Embryonic facial prominence (tissue), 1 donor: ENCODE results near the gene VAX1.
"Not testable (repeated sequence)": the region's sequence is repeated elsewhere in the genome, so short reads cannot be mapped to it uniquely, and the experiment has no call there.

ENCODE experiments used
- DNase-seq: peaks from one replicate; pipeline ENCODE4 v3.0.0-alpha.2; 2016; ENCODE audit errors: extremely low spot score

VAX1 gene, protein sequence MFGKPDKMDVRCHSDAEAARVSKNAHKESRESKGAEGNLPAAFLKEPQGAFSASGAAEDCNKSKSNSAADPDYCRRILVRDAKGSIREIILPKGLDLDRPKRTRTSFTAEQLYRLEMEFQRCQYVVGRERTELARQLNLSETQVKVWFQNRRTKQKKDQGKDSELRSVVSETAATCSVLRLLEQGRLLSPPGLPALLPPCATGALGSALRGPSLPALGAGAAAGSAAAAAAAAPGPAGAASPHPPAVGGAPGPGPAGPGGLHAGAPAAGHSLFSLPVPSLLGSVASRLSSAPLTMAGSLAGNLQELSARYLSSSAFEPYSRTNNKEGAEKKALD

GRCh38 chr10:117137911-117138642 is at the start of gene VAX1:
TSS of gene VAX1 (minus strand) at chr10:117138270. CDS start at chr10:117138056, 214 bp downstream.
- no peak for DNase-seq

DNA sequence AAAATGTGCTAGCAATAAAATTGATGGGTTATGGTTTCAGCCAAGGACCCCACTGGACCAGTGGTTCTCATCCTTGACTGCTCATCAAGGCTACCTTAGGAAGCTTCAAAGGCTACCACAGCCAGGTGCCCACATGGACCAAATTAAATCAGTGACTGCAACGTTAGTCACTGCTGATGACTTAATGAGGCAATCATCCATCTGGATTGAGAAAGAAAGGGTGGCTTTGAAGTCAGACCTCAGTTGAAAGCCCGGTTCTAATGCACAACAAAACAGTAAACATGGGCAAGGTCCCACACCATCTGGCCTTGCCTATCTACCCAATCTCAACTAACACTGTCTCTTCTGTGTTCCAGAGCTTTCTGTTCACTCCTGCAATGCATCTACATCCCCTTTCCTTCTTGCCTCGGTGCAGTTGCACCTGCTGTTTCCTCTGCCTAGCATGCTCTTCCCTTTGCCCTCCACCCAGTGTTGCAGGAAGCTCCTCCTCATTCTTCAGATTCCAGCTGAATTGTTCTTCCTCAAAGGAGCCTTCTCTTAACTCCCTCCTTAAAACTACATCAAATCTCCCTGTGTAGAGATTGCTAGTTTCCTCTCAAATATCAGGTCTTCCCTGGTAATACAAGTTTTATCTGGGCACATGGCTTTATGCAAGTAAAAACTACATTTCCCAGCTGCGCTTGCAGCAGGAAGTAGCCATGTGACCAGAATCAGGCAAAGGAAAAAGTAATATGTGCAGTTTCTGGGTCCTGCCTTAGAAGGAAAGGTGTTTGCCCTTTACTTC is 49.0 kb upstream of the VAX1 start:
- no peak for DNase-seq

GRCh38 chr10:117185817-117186216 is 47.7 kb upstream of the VAX1 start:
- DNase-seq = not testable (repeated sequence)

- DNase-seq = no peak
Measured at GRCh38 chr10:117184821-117185220, 46.8 kb upstream of the VAX1 start.

- DNase-seq = no peak
Measured at GRCh38 chr10:117184296-117184695, 46.2 kb upstream of the VAX1 start.

DNA sequence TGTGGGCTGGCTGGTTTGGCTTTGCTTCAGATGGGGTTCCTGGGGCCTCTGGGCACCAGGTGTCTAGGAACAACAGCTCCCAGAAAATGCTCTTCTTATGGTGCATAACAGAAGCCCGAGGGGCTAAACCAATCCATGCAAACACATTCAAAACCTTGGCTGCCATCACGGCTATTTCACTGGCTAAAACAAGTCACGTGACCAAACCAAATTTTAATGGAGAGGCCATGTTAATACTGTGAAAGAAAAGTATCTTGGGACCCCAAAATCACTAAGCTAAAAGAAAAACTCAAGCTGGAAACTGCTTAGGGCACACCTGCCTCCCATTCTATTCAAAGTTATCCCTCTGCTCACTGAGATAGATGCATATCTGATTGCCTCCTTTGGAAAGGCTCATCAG is 40.1 kb upstream of the VAX1 start:
- DNase-seq = no peak

DNA sequence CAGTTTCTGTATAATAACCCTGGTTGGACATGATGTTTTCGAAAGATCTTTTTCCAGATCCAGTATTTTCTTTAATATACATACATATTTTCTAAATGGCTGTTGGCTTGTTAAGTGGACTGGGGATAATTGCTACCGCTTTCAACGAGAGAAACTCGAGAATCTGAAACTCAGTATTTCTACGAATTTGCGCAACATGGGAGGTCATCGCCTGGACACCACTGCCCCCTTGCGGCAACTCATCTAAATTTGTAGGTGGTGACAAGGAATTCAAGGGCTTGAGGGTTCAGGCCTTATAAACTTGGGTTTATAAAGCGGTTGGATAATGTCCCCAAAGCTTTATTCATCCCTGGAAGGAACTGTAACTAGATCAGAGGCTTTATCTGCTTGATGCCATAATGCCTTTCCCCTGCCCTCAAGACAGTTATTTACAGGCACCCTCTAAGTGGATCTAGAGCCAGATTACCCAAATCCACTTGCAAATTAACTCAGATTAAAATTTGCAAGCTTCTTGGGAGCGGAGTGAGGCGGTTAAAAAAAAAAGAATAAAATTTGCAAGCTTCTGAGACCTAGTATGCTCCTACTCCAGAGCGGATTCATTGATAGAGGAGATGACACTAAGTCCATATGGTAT is 37.9 kb upstream of the VAX1 start:
- DNase-seq = no peak

DNA sequence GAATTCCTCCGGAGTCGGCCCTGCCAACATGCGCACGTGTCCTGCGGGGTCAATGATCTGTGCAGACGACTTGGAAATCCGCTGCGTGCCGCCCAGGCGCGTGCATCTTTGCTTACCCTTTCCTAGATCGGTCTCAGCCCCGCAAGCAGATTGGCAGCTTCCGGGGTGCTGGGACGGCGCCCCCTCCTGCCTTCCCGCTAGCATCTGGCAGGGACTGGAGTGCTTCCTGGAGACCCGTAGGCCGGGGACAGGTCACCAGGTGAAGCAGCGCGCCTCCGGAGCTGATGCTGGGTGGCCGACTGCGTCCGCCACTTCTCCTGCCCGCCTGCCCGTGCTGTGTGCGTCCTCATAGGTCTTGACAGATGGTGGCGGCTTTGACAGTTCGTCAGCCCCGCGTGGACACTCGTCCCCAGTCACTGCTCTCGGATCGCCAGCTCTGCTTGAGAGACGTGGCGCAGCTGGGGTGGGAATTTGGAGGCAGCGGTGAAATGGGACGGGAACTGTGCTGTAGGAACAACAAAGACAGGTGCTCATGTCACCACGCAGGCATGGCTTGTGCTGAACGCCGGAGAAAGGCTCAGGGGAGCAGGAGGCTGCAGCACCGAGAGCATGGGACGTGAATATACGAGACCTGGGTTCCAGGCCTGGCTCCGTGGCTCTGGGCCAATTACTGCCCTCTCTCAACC is 37.3 kb upstream of the VAX1 start:
- DNase-seq = no peak

GRCh38 chr10:117174439-117175214 is 36.6 kb upstream of the VAX1 start:
- DNase-seq = peak; percentile 59

- no peak for DNase-seq
Measured at GRCh38 chr10:117170244-117170643, 32.2 kb upstream of the VAX1 start.

GRCh38 chr10:117169480-117169879 is 31.4 kb upstream of the VAX1 start:
- no peak for DNase-seq

DNA sequence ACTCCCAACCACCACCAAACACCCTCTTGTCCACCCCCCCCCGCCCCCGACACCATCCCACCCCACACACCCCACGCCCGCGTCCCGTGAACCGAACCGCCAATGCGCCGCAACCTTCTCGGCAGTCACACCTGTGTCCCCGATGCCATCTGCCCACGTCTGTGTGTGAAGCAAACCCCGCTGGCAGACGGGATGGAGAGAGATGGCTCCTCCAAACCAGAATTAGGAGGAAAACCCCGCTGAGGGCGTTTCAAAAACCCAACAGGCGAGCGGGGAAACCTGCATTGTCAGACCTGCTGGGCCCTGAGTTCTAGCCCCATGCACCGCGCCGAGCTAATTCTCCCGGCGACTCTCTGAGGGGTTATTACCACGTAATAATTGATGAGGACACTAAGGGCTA is 30.7 kb upstream of the VAX1 start:
- DNase-seq = no peak

DNA sequence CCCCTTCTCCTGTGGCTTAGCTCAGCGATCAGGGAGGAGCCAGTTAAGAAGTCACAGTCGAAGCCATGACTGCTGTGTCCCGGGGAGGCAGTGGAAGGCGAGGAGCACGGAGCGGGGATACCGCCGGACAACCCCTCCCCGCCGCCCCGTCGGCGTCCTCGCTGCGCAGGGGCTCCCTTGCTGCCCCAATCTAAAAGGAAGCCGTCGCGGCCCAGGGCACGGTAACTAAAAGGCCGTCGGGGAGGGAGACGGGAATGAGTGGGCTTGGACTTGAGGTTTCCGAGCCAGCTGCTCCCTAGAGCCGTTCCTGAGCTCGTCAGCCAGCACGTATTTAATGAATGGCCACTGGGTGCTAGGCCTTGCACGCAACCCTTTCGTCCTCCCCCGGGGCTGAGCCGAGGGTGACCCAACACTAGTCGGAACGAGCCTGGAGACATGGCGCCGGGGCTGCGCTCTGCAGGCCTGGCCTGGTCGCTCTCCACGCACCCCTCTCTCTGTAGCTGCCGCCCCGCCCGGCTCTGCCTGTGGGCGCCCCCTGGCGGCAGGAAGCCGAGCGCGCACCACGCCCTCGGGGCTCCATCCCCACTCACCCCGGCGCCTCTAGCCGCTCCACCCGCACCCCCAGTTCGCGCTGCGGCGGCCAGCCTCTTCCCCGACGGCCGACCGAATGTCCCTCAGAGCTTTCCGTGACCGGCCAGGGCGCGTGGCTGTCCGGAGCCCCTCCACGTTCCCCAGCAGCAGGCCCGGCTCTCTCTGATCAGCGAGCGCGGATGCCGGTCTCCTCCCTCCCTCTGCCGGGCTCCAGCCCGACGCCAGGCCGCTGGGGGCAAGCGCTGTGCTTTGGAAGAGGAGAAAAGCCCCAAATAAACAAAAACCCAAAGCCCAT is 30.0 kb upstream of the VAX1 start:
- no peak for DNase-seq

DNA sequence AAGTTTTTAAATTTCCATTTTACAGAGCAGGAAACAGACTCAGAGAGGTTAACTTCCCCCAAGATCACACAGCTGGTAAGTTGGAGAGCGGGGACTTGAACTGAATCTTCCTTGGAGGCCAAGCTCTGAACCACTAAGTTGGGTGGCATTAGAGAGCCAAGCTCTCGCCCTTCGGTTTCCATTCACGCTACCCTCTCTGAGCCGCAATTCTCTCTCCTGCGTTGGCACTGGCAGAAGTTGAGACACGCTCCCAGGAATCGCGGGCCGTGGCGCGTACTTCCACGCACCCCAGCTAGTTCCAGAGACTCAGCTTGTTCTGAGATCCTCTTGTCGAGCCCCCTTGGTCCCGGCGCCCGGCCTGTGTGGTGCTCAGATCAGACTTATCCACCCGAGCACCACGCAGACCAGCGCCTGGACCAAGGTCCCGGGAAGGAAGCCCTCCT is 29.3 kb upstream of the VAX1 start:
- no peak for DNase-seq

GRCh38 chr10:117166418-117167345 is 28.6 kb upstream of the VAX1 start:
- DNase-seq = no peak

GRCh38 chr10:117165538-117166417 is 27.7 kb upstream of the VAX1 start:
- no peak for DNase-seq
